Loucy (cell line): Measurements from ENCODE around the gene USP34.

Experiments
- CTCF ChIP-seq: fragments of 200-600 bp; sonication (generic); conservative IDR thresholded peaks from 2 replicates; pipeline ENCODE4 v1.5.1; 2014; ENCODE audit warnings: mild to moderate bottlenecking, antibody characterized with exemption, low read length
- EZH2phosphoT487 ChIP-seq: fragments of 200-600 bp; IDR thresholded peaks from 2 replicates; pipeline ENCODE4 v1.6.1; 2018; ENCODE audit warnings: antibody characterized with exemption, mild to moderate bottlenecking, moderate library complexity, borderline replicate concordance

- no peak for TF ChIP-seq CTCF
- no peak for TF ChIP-seq EZH2phosphoT487
Measured at GRCh38 chr2:61378281-61378680, 92.6 kb downstream of the USP34 start.
